A673 (cell line): ENCODE results near the gene HDGFL3.

Source experiments
- EZH2 ChIP-seq: fragments of 200-600 bp; sonication (generic); IDR thresholded peaks from 2 replicates; pipeline ENCODE4 v1.6.1; 2017; ENCODE audit warnings: borderline replicate concordance, low read depth, mild to moderate bottlenecking, mixed read lengths, antibody characterized with exemption, low read length; ENCODE audit not compliant: poor library complexity, severe bottlenecking
- TF ChIP-seq, protein P1 (sequence below): fragments of 300-800, 200-600 bp; sonication (generic); conservative IDR thresholded peaks from 2 replicates; pipeline ENCODE4 v1.5.1; 2017; ENCODE audit warnings: low read depth, mild to moderate bottlenecking, antibody characterized with exemption, low read length, moderate library complexity, mixed read lengths

- TF ChIP-seq, protein P1, sequence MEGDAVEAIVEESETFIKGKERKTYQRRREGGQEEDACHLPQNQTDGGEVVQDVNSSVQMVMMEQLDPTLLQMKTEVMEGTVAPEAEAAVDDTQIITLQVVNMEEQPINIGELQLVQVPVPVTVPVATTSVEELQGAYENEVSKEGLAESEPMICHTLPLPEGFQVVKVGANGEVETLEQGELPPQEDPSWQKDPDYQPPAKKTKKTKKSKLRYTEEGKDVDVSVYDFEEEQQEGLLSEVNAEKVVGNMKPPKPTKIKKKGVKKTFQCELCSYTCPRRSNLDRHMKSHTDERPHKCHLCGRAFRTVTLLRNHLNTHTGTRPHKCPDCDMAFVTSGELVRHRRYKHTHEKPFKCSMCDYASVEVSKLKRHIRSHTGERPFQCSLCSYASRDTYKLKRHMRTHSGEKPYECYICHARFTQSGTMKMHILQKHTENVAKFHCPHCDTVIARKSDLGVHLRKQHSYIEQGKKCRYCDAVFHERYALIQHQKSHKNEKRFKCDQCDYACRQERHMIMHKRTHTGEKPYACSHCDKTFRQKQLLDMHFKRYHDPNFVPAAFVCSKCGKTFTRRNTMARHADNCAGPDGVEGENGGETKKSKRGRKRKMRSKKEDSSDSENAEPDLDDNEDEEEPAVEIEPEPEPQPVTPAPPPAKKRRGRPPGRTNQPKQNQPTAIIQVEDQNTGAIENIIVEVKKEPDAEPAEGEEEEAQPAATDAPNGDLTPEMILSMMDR: no peak
- TF ChIP-seq EZH2: no peak
These were observed 7.5 kb downstream of the HDGFL3 start for GRCh38 chr15:83200162-83200561.
